AML-193 (cell line): Measurements from ENCODE around the gene KCNK7.

Source experiments
- DNase-seq, 2 experiments: peaks; one replicate each; lab custom pipeline; 2025; lab: John Stamatoyannopoulos, UW

KCNK7 gene

GRCh38 chr11:65627202-65627601 is 31.6 kb upstream of the KCNK7 start:
- no peak for DNase-seq

- peak; percentile 13 to 19 for DNase-seq
Observed at GRCh38 chr11:65625628-65626342, 30.2 kb upstream of the KCNK7 start.

- no peak for DNase-seq
Observed at GRCh38 chr11:65624931-65625627, 29.5 kb upstream of the KCNK7 start.

DNA sequence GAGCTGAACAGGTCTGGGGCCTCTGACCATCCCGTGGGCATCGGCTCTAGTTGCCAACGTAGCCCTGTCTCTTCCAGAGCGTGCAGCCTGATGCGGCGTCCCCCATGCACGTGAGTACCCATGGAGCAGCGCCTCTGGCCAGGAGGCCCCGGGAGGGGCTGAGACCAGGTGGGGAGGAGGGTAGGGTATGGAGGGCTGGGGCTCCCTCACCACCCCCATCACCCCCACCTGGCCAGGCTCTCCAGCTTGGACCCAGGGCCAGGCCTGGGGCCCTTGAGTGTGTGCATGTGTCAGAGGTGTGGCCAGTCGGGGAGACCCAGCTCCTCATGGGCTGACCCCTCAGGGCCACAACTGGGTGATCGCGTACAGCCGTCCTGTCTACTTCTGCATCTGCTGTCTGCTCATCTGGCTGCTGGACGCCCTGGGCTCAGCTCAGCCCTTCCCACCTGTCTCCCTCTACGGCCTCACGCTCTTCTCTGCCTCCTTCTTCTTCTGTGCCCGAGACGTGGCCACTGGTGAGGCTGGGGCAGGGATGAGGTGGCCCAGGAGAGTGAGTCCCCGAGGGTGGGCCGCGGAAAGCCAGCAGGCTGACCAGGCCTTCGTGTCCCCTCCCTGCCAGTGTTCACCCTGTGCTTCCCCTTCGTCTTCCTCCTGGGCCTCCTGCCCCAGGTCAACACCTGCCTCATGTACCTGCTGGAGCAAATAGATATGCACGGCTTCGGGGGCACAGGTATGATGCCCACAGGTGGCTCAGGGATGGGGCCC is 28.4 kb upstream of the KCNK7 start:
- DNase-seq: no peak

DNA sequence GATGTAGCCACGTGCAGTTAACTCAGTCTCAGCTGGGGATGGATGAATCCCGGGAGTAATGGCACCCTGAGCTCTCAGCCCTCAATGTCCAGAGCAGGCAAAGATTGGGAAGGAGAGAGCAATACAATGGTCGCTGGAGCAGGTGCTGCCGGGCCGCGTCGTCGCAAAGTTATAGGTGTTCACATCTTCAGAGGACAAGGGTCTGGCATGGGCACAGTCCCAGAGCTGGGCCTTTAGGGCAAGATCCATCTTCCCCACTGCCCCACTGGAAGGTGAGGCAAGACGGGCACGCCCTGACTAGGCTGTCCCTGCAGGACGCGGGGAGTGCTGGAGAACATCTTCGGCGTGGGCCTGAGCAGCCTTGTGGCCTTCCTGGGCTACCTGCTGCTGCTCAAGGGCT is 27.6 kb upstream of the KCNK7 start:
- no peak for DNase-seq

- DNase-seq: no peak
Observed at GRCh38 chr11:65622011-65622410, 26.4 kb upstream of the KCNK7 start.

DNA sequence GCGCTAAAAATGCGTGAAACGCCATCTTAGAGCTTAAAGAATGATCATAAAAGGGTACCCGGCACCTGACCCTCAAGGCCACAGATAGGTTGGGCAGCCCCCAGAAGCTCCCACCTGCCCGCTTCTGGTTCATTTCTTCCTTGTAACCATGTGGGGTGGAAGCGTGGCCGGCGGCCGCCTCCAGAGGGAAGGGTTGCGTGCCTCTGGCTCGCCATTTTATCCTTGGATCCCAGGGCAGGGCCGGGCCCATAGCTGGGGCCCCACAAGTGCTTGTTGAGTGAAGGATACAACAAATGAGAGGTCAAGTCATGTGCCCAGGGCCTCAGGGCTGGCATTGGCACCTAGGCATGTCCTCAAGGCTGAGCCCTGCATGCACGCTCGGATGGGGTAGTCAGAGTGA is 25.9 kb upstream of the KCNK7 start:
- no peak for DNase-seq

GRCh38 chr11:65620666-65621065 is 25.1 kb upstream of the KCNK7 start:
- DNase-seq: no peak

- DNase-seq: no peak
Observed at GRCh38 chr11:65619281-65619928, 23.8 kb upstream of the KCNK7 start.

DNA sequence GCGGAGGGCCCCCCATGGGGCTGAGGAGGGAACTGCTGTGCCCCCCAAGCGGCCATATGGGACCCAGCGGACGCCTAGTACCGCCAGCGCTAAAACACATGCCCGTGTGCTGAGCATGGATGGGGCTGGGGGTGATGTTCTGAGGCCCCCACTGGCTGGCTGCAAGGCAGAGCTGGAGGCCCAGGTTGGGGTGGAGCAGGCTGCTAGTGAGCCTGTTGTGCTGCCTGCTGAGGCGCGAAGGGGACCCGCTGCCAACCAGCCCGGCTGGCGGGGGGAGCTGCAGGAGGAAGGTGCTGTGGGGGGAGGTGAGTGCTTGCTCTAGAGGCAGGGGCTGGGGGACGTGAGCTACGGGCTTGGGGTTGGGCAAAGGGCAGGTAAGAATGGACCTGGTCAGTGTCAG is 23.2 kb upstream of the KCNK7 start:
- DNase-seq: no peak

GRCh38 chr11:65617990-65618751 is 22.6 kb upstream of the KCNK7 start:
- DNase-seq: no peak

DNA sequence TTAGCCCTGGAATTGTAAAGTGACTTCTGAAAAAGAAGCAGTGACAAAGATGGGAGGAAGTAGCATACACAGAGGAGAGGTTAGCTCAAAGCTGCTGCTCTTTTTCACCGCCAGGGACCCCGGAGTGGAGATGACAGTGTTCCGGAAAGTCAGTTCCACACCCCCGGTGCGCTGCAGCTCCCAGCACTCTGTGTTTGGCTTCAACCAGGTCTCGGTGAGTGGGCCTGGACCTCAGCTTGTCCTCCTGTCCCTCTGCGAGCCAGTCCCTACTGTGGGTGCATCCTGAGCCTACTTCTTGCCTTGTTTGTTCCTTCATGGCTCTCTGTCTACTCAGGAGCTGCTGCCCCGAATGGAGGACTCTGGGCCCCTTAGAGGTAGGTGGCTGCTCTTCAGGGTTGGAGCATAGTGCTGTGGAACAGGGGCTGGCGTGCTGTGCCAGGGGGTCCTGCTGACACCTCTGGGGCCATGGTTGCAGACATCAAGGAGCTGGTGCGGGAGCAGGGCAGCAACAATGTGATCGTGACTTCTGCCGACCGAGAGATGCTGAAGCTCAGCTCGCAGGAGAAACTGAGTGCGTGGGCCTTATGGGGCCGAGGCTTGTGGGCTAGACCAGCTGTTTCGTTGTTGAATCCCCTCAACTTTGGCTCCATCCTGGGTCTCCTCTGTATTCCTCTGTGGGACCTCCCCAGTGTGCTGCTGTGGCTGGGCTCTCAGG is 21.7 kb upstream of the KCNK7 start:
- DNase-seq: no peak

DNA sequence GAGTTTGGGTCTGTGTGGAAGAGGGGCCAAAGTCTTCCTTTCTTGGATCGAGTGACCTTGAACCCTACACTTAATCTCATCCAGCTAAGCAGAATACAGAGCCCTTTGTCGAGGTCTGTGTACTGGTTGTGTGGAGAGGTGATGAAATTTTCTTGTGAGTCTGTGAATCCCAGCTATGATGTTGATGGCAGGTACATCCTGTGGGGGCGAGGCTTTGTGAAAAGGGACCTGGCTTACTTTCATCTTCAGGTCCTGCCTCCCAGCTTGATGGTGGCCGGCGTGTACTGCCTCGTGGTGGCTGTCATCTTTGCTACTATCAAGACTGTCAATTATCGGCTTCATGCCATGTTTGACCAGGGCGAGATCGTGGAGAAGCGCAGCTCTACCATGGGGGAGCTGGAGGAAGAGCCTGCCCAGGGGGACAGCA is 21.0 kb upstream of the KCNK7 start:
- DNase-seq: no peak

DNA sequence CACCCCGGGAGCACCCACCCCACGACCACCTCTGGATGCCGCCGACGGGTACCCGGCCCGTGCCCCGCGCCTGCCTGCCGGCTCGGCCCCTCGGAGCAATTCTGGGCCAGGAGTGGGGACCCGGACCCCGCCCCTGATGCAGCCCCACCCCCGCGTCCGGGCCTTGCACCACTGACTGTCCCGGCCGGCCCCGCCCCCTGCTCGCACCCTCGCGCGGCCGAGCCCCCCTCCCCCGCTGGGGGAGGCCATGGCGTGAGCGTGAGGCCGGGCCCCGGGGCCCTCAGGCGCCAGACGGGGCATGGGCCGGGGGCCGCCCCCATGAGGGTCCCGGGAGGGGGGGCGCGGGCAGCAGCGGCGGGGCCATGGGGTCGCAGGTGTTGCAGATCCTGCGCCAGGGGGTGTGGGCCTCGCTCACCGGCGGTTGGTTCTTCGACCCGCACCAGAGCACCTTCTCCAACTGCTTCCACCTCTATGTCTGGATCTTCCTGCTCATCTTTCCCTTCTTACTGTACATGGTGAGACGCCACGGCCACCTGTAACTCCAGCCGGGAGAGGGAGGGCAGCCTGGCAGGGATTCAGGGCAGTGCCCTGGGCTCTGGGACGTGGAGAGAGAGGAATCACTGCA is 20.5 kb upstream of the KCNK7 start:
- DNase-seq: peak in 1 of 2 experiments; percentile 4

- peak; percentile 100 for DNase-seq
Observed at GRCh38 chr11:65615229-65615949, 19.8 kb upstream of the KCNK7 start, which contains the start of gene PCNX3. Gene PCNX3, plus strand, starts transcription at chr11:65615776. Its CDS starts 536 bp downstream, at chr11:65616312.

- DNase-seq: no peak
Observed at GRCh38 chr11:65613091-65613928, 17.7 kb upstream of the KCNK7 start.

- no peak for DNase-seq
Observed at GRCh38 chr11:65612691-65613090, 17.1 kb upstream of the KCNK7 start.

DNA sequence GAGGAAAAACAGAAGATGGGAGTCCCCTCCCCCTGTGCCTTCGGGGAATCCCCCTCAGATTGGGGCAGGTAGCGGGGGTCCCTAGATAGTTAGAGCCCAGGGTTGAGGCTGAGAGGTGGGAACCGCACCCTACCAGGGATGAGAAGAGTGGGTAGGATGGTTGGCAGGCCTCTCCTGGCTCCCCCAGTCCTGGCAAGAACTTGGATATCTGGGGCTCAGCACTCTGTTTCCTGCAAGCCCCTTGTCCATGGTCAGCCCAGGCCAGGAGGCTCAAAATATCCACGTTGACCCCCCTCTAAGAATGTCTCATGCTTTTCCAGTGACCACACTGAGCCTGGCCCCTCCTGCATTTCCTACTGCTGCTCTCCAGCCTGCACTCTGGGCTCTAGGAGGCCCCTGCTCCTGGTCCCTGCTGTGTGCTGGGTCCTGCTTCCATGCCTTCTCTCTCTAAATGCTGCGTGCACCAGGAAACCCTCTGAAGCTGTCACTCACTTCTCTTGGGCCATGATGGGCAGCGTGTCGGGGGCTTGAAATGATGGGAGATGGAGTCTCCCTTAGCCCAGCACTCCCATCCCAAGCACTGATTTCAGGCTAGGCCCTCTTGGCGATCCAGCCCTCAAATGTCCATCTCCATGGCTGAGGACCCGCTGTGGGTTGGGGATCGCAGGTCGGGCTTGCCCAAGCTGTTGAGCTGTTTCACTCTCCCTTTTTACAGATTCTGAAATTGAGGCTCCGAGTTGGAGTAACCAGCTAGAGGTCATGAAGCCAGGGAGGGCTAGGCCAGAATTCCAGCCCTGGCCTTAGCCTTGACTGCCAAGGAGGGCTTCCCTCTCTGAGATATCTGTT is 16.4 kb upstream of the KCNK7 start:
- DNase-seq: no peak
